GM19328 (cell line): ENCODE results near the gene SRC.
"Not testable (repeated sequence)": the region's sequence is repeated elsewhere in the genome, so short reads cannot be mapped to it uniquely, and the experiment has no call there.

Source experiments
- ATAC-seq: cut with Tn5 transposase; IDR thresholded peaks from one replicate; pipeline ENCODE4 v1.9.1; 2021; ENCODE audit warnings: mild to moderate bottlenecking, moderate library complexity; ENCODE audit not compliant: unreplicated experiment

SRC gene

DNA sequence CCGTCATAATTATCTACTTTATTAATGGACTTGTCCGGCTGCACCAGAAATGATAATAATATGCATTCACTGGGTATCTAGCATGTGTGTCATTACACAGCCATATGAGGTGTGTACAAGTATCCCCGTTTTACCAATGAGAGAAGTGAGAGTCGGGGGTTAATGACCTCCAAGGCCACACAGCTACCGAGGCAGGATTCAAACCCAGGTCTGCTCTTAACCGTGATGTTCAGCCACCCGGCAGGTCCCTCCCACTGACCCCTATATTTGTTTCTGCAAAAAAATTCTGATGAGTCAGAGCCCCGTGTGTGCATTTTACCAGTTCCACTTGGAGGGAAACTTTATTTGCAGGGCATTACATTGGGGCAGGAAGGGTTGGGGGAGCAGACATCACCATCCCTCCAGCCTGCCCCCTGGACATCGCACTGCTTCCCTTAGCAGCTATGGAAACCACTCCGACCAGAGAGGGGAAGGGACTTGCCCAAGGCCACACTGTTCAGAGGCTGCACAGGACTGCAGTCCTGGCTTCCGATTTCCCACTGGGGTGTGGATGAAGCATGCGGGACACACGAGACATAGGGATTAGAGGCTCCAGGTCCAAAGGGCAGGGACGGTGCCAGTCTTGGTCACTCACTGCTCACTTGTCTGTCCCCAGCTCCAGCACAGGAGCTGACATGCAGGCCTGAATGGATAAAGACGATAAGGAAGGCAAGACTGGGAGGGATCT, 10.1 kb upstream of the SRC start:
- ATAC-seq = no peak

DNA sequence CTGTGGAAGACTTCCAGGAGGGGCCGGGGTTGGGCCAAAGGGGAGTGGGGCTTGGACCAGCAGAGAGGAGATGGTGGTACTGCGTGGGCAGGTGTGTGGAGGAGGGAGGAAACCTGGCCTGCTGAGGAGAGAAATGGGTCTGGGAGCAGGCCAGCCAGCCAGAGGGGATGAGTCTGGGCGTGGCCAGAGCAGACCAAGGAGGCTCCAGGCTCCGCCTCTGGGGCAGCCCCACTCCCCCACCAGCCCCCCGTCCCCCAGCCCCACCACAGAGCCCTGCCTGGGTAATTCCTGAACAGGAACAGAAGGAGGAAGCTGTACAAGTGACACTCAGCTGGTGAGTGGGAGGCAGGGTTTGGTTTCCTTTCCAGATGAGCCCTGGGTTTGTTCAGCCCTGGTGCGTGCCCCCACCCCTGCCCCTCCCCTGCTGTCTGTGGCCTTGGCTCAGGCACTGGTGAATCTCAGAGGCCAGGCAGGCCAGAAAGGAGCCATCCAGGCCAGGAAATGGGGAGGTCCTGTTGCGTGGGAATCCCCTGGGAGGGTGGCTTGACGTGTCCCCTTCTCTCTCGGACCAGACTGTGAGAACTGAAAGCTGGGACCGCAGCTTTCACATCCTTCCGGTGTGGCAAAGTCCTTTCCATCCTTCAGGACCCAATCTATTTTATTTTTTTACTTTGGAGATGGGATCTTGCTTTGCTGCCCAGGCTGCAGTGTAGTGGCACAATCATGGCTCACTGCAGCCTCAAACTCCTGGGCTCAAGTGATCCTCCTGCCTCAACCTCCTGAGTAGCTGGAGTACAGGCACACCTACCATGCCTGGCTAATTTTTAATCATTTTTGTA, 9.4 kb upstream of the SRC start:
- peak; percentile 57 for ATAC-seq

DNA sequence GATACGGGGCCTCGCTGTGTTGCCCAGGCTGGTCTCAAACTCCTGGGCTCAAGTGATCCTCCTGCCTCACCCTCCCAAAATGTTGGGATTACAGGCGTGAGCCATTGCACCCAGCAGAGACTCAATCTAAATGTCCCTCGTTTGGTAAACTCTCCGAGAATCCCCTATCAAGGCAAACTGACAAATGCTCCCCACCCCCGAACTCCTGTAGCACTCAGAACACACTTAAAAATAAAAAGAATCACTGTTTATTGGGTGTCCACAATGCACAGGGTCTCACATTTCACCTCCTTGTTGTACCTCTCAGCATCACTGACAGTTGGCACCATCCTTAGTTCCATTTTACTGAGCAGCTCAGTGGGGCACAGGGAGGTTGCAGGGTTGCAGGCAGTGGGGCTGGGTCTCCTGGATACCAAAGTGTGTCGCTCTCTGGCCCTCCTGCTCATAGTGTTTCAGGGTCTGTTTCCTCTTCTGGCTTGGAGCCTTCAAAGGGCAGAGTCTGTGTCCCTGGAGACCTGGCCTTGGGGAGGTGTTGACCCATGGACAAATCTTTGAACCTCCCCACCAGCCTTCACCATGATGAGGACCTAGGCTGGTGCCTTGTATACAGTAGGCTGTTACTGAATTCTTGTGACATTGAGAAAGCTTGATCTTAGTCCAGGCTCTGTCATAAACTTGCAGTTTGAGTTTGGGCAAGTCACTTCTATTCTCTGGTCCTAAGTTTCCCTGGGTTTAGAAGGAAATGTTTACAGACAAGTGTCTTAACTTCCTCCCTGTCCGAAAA, 8.5 kb upstream of the SRC start:
- no peak for ATAC-seq

DNA sequence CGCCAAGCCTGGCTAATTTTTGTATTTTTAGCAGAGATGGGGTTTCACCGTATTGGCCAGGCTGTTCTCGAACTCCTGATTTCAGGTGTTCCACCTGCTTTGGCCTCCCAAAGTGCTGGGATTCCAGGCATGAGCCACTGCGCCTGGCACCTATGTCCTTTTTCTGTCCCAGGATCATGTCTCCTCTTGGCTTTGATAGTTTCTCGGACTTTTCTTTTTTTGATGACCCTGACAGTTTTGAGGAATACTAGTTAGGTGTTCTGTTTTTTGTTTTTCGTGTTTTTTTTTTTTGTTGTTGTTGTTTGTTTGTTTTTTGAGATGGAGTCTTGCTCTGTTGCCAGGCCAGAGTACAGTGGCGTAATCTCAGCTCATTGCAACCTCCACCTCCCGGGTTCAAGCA, 7.6 kb upstream of the SRC start:
- not testable (repeated sequence) for ATAC-seq

DNA sequence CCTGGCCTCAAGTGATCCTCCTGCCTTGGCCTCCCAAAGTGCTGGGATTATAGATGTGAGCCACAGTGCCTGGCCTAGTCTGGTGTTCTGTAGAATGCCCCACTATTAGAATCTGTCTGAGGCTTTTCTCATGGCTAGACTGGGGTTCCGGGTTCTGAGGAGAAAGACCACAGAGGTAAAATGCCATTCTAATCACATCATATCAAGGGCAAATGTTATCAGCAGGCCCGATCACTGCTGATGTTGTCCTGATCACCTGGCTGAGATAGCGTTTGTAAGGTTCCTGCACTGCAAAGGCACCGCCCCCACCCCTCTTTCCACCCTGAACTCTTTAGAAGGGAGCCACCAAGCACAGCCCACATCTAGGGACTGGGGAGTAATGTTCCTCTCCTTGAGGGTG, 6.7 kb upstream of the SRC start:
- no peak for ATAC-seq

DNA sequence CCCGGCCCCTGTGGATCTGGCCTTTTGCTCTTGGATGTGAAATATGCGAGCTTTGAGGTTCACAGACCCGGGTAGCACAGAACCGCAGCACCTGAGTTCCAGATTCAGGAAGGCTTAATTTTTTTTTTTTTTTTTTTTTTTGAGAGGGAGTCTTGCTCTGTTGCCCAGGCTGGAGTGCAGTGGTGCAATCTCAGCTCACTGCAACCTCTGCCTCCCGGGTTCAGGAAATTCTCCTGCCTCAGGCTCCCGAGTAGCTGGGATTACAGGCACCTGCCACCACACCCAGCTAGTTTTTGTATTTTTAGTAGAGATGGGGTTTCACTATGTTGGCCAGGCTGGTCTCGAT, 6.2 kb upstream of the SRC start:
- ATAC-seq = not testable (repeated sequence)

DNA sequence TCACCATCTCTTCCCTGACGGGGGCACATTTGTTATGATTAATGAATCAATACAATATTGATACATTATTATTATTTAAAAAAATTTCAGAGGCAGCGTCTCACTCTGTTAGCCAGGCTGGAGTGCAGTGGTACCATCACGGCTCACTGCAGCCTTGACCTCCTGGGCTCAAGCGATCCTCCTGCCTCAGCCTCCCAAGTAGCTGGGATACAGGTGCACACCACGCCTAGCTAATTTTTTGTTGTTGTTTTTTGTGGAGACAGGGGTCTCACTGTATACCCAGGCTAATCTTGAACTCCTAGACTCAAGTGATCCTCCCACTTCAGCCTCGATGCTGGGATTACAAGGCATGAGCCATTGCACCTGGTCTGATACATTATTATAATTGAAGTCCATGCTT, 4.9 kb upstream of the SRC start:
- no peak for ATAC-seq

DNA sequence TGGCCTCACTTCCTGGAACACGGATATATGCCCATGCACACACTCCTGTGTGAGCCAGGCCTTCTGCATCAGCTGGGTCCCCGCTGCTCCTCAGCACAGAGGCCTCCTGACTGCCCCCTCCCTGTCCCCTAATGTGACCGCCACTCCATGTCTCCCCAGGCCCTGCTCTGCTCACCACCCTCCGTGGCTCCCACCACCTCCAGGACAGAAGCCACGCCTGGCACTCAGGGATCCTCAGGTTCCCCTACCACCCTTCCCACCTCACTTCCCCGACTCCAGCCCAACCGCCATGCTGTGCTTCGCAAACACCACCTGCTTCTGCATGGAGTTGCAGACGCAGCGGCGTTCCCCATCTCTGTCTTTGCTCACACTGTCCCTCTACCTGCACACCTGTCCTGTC, 4.3 kb upstream of the SRC start:
- no peak for ATAC-seq

DNA sequence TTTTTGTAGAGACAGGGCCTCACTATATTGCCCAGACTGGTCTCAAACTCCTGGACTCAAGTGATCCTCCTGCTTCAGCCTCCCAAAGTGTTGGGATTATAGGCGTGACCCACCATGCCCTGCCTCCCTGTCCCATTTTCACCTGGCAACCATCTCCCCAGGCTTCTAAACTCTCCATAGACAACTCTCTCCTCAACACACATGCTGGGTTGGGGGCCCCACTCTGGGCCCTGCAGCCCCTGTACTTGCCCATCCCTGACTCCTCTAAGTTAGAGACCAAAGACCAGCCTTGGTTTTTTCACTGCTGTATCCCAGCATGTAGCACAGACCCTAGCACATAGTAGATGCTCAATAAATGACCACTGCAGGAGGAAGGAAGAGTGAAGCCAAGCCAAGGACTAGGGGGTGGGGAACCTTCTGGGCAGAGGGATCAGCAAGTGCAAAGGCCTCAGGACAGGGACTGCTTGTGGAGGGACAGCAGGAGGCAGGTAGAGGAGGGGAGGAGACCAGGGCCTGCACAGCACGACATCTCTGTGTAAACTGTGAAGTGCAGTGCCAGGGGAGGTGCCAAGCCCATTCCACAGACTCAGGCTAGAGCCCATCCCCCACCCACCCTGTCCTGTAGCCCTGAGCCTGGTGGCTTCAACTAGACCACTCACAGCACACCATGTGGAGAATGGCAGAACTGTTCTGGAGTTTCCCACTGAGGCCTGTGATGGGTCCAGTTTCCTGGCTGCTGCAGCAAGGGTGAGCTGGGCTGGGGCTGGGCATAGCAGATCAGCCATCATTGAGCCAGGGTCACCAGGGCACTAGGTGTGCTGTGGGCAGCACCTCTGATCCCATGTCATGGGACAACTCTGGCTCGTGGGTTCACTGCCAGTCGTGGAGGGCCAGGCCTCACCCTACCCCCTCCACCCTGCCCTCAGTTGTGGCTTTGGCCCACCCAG, 3.4 kb upstream of the SRC start:
- no peak for ATAC-seq

DNA sequence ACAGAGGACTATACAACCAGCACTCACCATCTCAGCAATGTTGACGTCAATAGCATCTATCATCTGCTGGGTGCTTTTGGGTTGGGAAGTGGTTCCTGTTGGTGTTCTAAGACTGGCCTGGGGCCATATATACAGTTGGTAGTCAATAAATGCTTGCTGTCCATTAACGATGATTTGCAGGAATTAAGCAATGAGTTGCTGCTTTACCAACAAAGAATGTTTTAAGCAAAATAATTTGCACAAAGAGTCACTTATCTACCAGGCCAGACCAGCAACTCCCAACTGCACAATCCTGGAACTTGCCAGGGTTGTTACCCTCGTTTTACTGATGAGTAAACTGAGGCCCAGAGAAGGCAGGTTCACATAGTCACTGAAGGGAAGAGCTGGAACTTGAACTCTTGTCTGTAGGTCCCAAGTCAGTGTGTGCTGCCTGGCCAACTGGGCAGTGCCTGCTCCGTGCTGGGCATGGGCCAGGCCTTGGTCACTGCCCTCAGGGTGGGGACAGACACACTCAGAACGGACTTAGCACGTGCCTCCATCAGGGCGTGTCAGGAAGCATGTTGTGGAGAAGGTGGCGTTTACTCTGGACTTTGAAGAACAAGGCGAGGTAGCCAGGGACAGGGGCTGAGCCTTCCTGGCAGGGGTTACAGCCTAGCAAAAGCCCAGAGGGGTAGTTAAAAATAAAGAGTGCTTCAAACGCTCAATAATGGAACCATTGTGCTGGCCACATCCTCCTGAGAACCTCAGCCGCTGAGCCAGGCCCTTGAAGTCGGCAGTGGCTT, 2.5 kb upstream of the SRC start:
- ATAC-seq = no peak

DNA sequence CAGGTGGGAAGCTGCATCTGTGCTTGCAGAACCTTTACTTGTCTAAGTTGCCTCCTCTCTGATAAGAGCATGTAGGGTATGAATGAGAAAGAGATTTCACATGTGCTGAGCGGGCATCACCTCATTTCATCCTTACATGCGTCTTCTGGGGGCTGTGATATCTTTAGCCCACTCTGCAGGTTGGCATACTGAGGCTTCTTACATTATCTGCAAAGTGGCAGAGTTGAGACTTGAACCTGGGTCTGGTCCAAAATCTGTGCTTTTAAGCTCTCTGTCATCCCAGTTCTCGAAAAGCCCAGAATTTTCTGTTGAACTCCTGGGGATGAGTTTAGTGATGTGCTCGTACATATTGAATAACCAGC, 2.0 kb upstream of the SRC start:
- no peak for ATAC-seq

DNA sequence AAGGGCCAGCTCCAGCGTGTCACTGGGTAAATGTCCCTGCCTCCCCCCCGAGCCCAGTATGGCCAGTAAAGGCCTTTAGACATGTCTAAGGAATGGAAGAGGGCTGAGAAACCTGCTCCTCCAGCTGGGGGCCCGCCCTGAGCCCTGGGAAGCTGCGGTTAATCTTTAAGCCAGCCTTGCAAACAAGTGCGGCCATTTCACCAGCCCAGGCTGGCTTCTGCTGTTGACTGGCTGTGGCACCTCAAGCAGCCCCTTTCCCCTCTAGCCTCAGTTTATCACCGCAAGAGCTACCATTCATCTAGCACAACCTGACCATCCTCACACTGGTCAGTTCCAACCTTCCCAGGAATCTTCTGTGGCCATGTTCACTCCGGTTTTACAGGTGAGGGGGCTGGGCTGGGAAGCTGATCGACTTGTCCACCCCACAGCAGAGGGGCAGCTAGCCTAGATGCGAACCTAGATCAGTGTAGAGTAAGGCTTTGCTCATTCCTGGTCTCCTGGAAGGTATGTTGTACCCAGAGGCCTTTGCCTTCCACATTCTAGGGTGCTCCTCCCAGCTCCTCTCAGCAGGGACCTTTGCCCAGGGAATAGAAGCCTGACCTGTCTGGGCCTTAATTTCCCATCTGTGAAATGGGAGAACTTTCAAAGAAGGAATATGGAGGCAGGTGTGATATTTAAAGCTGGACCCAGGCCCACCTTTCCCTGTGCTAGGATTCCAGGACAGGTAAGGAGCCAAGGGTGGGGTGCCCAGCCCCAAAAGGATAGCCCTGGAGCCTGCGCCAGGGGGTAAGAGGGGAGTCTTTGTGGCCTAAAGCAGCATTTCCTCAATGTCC, 1.2 kb upstream of the SRC start:
- ATAC-seq = no peak

DNA sequence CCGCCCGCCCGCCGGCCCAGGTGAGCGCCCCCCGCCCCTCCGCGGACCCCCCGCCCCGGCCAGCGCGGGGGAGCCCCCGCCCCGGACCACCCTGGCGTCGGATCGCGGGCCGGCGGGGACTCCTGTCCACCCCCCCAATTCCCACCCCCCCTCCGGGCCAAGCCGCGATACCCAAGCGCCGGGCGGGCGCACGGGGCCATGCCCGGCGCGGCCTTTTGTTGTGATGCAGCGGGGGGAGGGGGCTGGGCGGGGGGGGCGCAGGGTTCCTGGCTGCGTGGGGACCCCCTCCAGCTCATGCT, 245 bp downstream of the SRC start:
- ATAC-seq = no peak

DNA sequence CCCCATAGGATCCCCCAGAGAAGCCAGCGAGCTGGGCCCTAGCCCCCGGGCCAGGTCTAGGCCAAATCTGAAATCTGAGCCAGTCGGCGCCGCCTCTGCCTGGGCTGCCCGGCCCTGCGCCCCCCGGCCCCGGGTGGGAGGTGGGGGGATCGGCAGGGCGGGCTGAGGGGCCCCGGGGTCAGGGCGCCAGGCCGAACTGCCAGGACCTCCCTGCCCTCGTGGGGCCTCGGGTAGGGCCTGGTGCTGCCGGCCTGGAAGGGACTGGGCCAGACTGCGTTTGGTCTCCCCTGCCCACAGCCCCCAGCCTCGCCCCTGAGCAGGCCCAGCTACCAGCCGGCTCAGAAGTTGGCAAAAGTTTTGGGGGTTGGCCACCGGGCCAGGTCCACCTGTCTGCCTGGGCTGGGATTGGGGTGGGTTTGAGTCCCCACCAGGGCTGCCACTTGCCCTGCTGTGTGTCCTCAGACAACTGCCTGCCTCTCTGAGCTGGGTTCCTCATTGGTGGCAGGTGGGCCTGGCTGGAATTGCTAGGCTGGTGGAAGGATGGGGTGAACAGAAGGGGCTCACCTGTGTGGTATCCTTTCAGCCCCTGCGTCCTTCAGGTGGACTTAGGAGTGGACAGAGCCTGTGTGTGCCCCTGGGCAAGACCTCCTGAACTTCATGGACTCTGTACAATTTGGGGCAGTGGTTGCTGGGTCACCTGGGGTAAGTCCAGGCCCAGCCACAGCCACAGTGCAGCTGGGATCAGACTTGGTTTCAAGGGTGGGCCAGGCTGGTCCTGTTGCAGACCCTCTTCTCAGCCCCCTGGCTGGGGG, 801 bp downstream of the SRC start:
- ATAC-seq = no peak

DNA sequence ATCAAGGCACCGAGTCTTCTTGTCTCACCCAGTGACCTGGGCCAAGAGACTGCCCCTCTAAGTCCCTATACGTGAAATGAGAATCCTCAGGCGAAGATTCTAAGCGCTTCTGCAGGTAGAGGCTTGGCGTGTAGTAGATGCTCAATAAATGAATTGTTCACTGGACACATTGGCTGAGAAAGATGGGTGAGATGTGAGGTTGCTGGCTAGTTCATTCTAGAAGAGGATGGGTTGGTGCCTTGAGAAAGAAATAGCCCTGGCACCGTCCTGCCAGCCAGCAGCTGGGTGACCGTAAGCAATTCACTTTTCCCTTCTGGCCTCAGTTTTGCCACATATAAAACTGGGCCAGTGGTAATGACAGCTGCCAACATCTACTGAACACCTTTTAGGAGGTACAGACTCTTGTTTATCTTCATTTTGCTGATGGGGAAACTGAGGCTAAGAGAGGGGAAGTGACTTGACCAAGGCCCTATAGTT, 1.4 kb downstream of the SRC start:
- no peak for ATAC-seq

DNA sequence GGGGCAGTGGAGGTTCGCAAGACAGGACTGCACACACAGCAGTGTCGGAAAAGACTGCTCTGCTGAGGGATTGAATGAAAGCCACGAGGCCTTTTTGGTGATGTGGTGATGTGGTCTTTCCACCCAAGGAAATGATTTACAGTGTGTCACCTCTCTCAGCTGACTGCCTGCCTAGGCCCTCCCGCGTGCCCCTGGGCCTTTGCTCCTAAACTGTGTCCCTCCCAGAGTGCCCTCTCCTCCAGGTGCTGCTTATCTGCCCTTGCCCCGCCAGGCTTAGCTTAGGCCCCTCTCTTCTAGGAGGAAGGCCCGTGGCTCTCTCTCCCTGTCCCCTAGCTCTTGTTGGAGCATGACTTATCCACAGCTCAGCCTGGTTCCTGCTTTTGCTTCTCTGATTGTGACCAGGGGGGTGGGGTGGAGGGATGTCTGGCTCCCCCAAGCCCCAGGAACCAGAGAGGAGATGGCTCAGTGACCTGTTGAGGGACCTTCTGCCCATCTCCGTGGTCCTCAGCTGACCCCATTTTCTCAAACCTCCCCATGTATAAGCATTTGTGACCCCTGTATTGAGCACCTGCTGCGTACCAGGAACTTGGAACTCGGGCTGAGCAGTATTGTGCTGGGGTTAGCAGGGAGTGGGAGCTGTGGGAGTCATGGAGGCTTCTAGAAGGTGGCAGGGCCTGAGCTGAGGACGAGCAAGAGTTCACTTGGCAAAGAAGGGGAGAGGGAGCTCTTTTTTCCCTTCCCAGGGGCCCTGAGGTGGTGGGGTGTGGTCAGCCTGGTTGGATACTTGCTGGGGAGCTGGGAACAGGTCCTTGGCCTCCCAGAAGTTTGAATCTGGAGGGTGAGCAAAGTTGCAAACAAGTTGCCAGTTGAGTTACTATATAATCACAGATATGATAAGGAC, 2.2 kb downstream of the SRC start:
- ATAC-seq = no peak

DNA sequence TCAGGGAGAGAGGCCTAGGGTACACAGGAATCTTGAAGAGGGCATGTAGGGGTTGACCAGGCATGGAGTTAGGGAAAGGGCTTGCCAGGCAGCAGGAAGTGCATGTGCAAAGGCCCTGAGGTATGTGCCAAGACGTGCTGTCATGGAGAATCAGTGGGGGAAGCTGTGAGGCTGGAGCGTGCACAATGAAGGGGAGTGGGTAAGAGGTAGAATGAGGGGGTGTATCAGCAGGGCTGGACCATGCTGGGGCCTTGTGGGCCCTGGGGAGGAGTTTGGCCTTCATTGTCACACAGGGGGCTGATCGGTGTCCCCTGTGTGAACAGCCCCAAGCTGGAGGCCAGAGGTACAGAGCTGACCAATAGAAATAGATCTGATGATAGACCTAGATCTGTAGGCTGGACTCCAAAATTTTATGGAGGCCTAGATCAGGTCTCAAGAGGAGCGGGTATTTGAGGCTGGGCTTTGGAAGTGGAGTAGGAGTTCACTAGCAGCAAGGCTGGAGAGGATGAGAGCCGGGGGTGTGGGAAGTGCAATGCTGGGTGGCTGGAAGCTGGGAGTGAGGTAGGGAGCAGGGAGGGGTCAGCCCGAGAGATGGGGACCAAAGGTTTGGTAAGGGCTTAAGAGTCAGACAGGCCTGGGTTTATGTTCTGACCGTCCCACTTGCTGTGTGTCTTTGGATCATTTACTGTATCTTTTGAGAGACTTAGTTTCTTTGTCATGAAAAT, 3.0 kb downstream of the SRC start:
- no peak for ATAC-seq
